Measurements from ENCODE around the gene BRD8.

BRD8 gene

DNA sequence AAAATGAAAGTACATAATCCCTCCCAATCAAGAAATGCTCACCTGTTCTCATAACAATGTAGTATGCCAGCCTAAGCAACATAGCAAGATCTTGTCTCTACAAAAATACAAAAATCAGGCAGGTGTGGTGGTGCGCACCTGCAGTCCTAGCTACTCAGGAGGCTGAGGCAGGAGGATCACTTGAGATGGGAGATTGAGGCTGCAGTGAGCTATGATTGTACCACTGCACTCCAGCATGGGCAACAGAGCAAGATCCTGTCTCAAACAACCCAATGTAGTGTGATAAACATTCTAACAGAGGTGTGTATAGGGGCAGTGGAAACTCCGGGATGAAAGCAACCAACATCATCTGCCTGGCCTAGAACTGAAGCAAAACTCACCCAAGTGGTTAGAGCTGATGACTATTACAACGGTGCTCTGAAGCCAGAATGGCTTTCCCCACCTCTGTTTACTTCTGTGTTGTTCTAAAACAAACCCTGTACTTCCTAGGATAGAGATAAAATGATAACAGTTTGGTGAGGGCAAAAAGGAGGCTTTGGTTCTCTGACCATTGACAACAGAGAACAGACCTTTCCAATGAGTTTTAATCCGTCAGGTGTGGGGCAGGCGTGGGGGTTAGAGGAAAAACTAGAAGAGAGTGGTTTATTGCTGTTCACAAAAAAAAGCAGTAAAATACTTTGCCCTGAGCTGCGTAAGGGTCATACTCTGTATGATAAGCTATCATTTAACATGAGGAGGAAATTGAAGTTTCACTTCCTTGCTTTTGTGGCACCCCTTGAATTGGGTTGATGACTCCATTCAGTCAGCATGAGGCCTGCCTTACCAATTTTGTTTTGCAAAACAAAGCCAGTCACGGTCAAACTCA, 75.7 kb downstream of the BRD8 start:
- H3K36me3 ChIP-seq = no peaks in the 10 kb centered on the region
- H3K4me1 ChIP-seq (ENCODE audit: control insufficient read depth in 1 of 2, insufficient read depth in 1 of 2, low read depth in 1 of 2, low read length in 1 of 2) = no peaks in the 10 kb centered on the region
- TF ChIP-seq, protein P1, sequence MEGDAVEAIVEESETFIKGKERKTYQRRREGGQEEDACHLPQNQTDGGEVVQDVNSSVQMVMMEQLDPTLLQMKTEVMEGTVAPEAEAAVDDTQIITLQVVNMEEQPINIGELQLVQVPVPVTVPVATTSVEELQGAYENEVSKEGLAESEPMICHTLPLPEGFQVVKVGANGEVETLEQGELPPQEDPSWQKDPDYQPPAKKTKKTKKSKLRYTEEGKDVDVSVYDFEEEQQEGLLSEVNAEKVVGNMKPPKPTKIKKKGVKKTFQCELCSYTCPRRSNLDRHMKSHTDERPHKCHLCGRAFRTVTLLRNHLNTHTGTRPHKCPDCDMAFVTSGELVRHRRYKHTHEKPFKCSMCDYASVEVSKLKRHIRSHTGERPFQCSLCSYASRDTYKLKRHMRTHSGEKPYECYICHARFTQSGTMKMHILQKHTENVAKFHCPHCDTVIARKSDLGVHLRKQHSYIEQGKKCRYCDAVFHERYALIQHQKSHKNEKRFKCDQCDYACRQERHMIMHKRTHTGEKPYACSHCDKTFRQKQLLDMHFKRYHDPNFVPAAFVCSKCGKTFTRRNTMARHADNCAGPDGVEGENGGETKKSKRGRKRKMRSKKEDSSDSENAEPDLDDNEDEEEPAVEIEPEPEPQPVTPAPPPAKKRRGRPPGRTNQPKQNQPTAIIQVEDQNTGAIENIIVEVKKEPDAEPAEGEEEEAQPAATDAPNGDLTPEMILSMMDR (IDR thresholded peaks at IDR 0.05) = no peak
- H3K27ac ChIP-seq = no peak overlapping the region
- no peak overlapping the region for H3K4me3 ChIP-seq (ENCODE audit: low read depth in 1 of 2, low read length in 1 of 2)
- H3K27me3 ChIP-seq = peaks cover 8% of the 10 kb centered on the region
- H3K9me3 ChIP-seq = no peaks in the 10 kb centered on the region

DNA sequence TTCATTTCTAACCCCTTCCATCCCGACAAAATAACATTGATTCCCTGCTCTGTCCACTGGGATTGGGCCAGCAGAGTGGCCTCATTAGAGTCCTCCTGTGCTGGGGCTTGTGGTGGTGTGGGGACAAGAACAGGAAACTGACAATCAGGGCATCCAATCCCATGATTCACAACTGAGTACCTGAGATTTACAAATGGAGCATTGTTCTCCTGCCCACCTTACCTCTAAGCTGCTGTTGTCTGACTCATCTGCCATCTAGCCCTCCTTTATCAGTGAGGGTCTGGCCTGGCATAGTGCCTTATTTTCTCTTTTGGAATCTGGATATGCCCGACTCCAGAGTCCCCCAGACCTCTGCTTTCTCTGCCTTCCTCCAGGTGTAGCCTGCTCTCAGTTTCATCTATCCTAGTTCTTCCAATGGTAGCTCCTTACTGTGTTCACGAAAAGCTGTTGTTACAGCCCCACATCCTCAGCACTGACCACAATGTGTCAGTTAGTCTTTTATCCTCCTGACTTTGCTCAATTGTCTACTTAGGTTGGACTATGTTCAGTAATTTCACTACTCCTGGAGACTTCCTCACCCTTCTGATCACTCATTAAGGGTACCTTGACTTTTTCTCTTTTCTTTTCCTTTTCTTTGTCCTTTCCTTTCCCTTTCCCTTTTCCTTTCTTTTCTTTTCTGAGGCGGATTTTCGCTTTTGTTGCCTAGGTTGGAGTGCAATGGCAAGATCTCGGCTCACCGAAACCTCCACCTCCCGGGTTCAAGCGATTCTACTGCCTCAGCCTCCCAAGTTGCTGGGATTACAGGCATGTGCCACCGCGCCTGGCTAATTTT, 81.2 kb downstream of the BRD8 start:
- Histone ChIP-seq H3K4me1 (ENCODE audit: control insufficient read depth in 1 of 2, insufficient read depth in 1 of 2, low read depth in 1 of 2, low read length in 1 of 2) (peaks cover 8 to 9% of the 10 kb centered on the region in 2 experiments), H3K36me3 (no peaks in the 10 kb centered on the region), H3K4me3 (ENCODE audit: low read depth in 1 of 2, low read length in 1 of 2) (no peak overlapping the region), H3K27me3 (peaks cover 8% of the 10 kb centered on the region), H3K9me3 (no peaks in the 10 kb centered on the region), H3K27ac (no peak overlapping the region)
- TF ChIP-seq, protein P1 (IDR thresholded peaks at IDR 0.05) = no peak

DNA sequence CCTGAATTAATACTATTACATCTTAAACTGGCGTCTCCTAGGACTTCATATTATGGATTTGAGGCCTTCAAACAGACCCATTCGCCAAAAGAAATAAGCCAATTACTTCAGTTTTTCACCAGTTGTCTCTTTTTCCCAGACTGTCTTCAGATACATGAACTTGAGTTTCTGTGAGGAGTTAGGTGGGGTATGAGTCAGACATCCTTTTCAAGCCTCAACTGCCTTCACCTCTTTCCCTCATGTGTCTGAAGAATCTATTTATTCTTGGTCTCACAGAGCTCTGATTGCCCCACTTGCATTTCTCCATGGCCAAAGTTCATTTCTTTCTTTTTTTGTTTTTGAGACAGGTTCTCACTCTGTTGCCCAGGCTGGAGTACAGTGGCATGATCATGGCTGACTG, 82.1 kb downstream of the BRD8 start:
- no peaks in the 10 kb centered on the region for H3K36me3 ChIP-seq
- H3K4me1 ChIP-seq (ENCODE audit: control insufficient read depth in 1 of 2, insufficient read depth in 1 of 2, low read depth in 1 of 2, low read length in 1 of 2) = peaks cover 8 to 9% of the 10 kb centered on the region in 2 experiments
- TF ChIP-seq, protein P1 (IDR thresholded peaks at IDR 0.05) = no peak
- no peak overlapping the region for H3K27ac ChIP-seq
- peaks cover 8% of the 10 kb centered on the region for H3K27me3 ChIP-seq
- no peak overlapping the region for H3K4me3 ChIP-seq (ENCODE audit: low read depth in 1 of 2, low read length in 1 of 2)
- H3K9me3 ChIP-seq = no peaks in the 10 kb centered on the region

DNA sequence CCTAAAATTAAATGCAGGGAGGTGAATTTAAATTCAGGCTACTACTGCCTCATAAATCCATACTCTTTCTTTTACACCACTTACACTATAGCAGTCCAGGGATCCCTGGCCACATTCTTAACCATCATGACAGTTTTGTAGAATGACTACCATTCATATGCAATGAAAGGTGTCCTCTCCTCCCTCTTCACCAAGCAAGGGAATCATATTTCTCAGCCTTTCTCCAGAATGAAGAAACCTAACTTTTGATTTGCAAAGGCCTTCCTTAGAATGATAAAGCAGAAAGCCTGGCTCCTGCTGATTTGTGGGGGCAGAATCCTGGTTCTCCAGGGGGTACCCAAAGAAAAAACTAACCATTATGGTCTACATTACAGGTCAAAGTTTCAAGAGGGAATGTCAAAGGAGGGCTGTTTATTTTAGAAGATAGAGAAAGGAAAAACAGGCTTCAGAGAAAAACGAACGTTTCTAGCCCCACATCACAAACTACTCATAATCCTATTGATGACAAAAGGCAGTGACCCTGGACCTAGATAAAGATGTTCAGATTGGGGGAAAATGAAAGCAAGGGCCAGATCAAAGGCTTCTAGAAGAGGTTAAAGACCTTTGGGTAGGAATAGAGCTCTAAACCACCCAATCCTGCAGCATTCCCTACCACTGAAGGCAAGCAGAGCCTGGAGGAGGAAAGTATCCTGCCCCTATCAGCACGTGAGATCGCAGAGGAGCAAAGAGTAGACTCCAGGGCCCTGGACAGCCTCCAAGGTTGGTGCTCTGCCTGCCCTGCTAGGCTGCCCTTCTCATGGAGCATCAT, 83.1 kb downstream of the BRD8 start:
- no peak overlapping the region for H3K27ac ChIP-seq
- H3K4me1 ChIP-seq (ENCODE audit: control insufficient read depth in 1 of 2, insufficient read depth in 1 of 2, low read depth in 1 of 2, low read length in 1 of 2) = peaks cover 8 to 9% of the 10 kb centered on the region in 2 experiments
- H3K36me3 ChIP-seq = no peaks in the 10 kb centered on the region
- TF ChIP-seq, protein P1 (IDR thresholded peaks at IDR 0.05) = no peak
- H3K4me3 ChIP-seq (ENCODE audit: low read depth in 1 of 2, low read length in 1 of 2) = no peak overlapping the region
- no peaks in the 10 kb centered on the region for H3K9me3 ChIP-seq
- peaks cover 8% of the 10 kb centered on the region for H3K27me3 ChIP-seq

DNA sequence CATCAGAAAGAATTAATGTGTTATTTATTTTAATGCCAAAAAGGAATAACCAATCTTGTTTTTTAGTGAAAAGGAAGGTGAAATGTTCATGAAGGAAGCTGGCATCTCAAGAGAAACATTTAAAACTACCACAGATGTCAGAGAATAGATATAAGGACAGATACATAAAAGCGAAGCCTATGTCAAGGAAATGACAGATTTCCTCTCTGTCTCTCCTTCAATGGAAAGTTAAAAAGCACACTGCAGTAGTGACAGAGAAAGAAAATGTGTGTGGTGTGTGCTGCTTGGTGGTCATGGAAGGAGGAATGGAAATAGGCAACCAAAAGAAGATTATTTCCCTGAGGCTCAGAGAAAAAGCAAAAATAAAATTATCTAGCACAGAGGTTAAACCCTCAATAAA, 85.4 kb downstream of the BRD8 start:
- H3K9me3 ChIP-seq = no peaks in the 10 kb centered on the region
- no peak overlapping the region for H3K27ac ChIP-seq
- peaks cover 8 to 9% of the 10 kb centered on the region in 2 experiments for H3K4me1 ChIP-seq (ENCODE audit: control insufficient read depth in 1 of 2, insufficient read depth in 1 of 2, low read depth in 1 of 2, low read length in 1 of 2)
- no peak overlapping the region for H3K4me3 ChIP-seq (ENCODE audit: low read depth in 1 of 2, low read length in 1 of 2)
- H3K27me3 ChIP-seq = no peaks in the 10 kb centered on the region
- TF ChIP-seq, protein P1 (IDR thresholded peaks at IDR 0.05) = no peak
- H3K36me3 ChIP-seq = no peaks in the 10 kb centered on the region
